GM21528 (cell line): ENCODE data around the gene SCARB2.
A peak's percentile ranks its signal among the peaks of the same experiment; 100 is the strongest.
"Not testable (repeated sequence)": the region's sequence is repeated elsewhere in the genome, so short reads cannot be mapped to it uniquely, and the experiment has no call there.

Source experiments
- ATAC-seq: cut with Tn5 transposase; IDR thresholded peaks from one replicate; pipeline ENCODE4 v1.9.1; 2021; ENCODE audit warnings: mild to moderate bottlenecking, moderate library complexity; ENCODE audit not compliant: unreplicated experiment, low FRiP score

SCARB2 gene

GRCh38 chr4:76213415-76214176 lies at the start of gene SCARB2:
Gene SCARB2, minus strand, starts transcription at chr4:76213824. Its CDS starts 281 bp downstream, at chr4:76213543.
- ATAC-seq: peak; percentile 73

- ATAC-seq: no peak
These were observed 46.9 kb upstream of the SCARB2 start for GRCh38 chr4:76260571-76260970.

GRCh38 chr4:76257824-76258223 lies 44.2 kb upstream of the SCARB2 start:
- ATAC-seq: no peak

GRCh38 chr4:76256968-76257367 lies 43.3 kb upstream of the SCARB2 start:
- no peak for ATAC-seq

- ATAC-seq: no peak
These were observed 42.4 kb upstream of the SCARB2 start for GRCh38 chr4:76256032-76256431.

- ATAC-seq: no peak
These were observed 39.9 kb upstream of the SCARB2 start for GRCh38 chr4:76253511-76253910.

DNA sequence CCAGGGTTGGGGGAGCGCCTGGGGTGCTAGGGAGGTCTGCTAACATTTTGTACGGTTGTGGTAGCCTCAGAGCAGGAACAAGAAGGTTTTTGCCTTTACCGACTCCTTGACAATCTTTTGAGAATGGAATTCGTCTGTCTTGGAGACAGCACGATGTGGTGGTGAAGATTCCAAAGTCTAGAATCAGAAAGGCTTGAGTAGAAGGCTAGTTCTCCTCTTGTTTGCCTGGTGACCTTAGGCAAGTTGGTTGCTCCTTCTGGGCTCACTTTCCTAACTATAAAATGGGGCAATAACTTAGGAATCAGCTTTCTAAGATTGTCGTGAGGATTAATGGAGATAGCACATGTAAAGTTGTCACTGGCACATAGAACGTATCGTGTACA lies 38.6 kb upstream of the SCARB2 start:
- ATAC-seq: no peak

GRCh38 chr4:76251441-76252270 lies 38.0 kb upstream of the SCARB2 start, which contains the start of gene FAM47E:
Gene FAM47E, plus strand, starts transcription at chr4:76251721. Its CDS starts 26 bp downstream, at chr4:76251747.
- no peak for ATAC-seq

GRCh38 chr4:76250962-76251361 lies 37.3 kb upstream of the SCARB2 start:
- ATAC-seq: no peak

DNA sequence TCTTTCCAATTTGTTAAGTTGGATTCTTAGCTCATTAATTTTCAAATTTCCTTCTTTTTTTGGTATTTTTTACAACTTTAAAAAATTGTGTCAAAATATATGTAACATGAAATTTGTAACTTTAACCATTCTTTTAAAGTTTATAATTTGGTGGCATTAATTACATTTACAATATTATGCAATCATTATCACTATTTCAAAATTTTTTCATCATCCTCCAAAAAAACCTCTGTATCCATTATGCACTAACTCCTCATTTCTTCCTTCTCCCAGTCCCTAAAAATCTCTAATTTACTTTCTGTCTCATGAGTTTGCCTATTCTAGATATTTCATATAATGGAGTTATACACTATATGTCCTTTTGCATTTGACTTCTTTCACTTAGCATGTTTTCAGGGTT lies 33.2 kb upstream of the SCARB2 start:
- no peak for ATAC-seq

DNA sequence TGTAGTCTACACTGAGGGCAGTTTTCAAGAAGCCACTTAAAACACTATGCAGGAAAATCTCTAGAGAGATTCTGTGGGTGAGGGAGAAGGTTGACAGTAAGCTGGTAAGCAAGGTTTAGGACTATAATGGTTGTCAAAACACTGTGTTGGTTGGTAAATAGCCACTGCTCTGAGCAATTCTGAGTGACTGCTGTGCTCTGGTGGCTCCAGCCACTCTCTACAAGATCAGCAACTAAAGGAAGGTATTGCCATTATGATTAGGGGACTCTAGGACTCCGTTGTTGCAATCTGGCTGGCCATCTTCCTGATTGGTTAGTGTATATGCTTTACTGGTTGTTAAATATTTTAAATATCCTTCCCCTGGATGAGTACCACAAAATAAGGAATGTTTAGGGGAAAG lies 32.4 kb upstream of the SCARB2 start:
- no peak for ATAC-seq

DNA sequence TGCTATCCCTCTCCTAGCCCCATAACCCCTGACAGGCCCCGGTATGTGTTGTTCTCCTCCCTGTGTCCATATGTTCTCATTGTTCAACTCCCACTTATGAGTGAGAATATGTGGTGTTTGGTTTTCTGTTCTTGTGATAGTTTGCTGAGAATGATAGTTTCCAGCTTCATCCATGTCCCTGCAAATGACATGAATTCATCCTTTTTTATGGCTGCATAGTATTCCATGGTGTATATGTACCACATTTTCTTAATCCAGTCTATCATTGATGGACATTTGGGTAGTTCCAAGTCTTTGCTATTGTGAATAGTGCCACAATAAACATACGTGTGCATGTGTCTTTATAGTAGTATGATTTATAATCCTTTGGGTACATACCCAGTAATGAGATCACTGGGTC lies 30.3 kb upstream of the SCARB2 start:
- ATAC-seq: not testable (repeated sequence)

DNA sequence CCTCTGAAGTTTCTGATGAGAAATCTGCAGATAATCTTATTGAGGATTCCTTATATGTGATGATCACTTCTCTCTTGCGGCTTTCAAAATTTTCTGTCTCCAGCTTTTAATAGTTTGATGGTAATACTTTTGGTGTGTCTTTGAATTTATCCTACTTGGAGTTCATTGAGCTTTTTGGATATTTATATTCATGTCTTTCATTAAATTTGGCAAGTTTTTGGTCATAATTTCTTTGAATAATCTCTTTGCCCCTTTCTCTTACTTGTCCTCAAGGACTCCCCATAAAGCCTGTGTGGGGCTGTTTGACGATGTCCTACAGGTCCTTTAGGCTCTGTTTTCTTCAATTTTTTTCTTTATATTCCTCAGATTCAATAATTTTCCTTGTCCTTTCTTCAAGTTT lies 26.6 kb upstream of the SCARB2 start:
- ATAC-seq: no peak

DNA sequence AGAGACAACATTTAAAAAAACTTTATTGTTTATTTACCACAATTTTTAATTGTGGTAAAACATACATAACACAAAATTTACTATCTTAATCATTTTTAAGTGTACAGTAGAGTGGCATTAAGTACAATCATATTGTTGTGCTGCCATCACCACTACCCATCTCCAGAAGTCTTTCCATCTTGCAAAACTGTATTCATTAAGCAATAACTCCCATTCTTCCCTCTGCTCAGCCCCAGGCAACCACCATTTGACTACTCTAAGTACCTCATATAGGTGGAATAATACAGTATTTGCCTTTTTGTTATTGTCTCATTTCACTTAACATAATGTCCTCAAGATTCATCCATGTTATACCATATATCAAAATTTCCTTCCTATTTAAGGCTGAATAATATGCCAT lies 25.1 kb upstream of the SCARB2 start:
- no peak for ATAC-seq

GRCh38 chr4:76238236-76238635 lies 24.6 kb upstream of the SCARB2 start:
- no peak for ATAC-seq

DNA sequence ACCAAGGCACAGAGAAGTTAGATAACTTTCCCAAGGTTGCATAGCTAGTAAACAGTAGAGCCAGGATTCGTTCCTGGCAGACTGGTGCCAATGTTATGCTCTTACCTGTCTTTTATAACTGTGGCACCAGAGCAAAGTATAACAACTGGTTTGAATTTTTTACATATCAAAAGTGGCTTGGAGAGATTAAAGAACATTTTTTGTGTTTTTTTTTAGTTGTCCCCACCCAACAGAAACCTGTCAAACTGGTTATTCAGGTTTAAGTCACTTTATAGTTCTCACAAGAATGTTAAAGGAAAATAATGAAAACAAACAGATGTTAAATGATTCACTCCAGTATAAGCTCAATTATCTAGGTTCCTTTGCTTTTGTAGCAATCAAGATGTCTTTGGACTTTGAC lies 22.3 kb upstream of the SCARB2 start:
- ATAC-seq: no peak

DNA sequence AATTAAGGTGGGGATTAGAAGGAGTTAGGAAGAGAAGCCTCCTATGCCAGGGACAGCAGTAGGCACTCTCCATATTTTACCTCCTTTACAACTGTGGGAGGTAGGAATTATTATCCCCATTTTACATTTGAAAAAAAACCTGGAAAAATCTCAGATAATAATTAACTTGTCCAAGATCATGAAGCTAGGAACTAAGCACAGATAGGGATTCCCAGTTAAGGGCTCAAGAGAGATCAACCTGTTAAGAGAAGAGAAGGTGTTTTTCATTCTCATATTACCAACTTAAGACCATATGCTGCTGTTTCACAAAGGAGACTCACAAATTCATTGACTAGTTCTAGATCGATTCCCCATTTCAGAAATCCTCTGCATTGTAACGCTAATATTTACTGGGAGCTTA lies 21.8 kb upstream of the SCARB2 start:
- ATAC-seq: no peak

- no peak for ATAC-seq
These were observed 21.0 kb upstream of the SCARB2 start for GRCh38 chr4:76234679-76235044.

DNA sequence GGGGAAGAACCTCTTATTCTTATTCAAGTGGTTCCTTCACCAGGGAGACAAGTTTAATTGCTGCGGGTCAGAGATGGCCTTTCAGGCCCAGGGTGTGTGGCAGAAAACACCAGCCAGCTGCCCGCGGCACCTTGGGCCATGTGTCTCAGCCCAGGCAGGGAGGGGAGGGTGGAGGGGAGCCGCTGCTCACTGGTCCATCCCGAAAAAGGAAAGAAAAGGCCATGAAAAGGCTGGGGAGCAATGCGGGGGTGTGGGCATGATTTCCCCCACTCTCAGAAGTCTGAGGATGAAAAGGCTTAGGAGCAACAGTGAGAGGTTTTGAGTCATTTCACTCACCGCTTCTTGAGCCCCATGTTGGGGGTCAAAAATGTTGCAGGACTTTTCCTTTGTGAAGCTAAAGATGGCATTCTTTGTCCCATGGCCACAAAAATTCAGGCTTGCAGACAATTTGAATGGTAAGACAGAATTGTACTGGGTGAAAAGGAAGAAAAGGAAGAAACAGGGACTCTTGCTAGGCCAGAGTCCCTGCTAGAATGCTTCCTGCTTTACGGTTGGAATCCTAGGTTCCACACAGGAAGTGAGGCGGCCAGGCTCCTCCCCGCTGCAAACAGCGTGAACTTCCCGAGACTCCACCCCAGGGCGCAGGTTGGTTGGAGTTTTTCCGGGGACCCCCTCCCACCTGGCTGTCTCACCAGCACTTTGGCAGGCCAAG lies 20.5 kb upstream of the SCARB2 start:
- ATAC-seq: no peak

DNA sequence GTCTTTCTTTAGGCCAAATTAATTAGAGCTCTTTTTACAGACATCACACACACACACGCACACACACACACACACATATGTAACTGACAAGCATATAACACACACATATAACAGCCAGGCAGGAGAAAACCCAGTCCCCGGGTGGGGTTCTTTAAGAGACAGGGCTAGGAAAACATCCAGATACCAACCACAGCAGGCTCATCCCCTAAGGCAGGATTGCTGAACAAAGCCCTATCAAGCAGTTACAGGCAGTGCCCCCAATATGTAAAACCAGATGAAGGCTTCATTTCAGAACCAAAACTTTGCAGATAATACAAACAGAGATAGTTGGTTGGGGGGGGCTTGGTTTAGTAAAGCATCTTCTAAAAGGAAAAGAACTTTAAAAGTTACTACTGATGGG lies 19.9 kb upstream of the SCARB2 start:
- no peak for ATAC-seq

- no peak for ATAC-seq
These were observed 19.5 kb upstream of the SCARB2 start for GRCh38 chr4:76233083-76233482.
